ENCODE data around the gene ANKRD60.

ANKRD60 gene

GRCh38 chr20:58208944-58209343, 19.5 kb downstream of the ANKRD60 start:
- no peak overlapping the region for H3K4me3 ChIP-seq (ENCODE audit: extremely low read depth, insufficient read depth, low read length, poor library complexity, severe bottlenecking)
- 77 to 78% methylated on average over 7 to 8 of the region's 8 CpGs for WGBS, 2 experiments (ENCODE audit: insufficient coverage in 2 of 2)

GRCh38 chr20:58205850-58206249, 22.6 kb downstream of the ANKRD60 start:
- H3K4me3 ChIP-seq (ENCODE audit: extremely low read depth, insufficient read depth, low read length, poor library complexity, severe bottlenecking), result no peak overlapping the region
- WGBS, 2 experiments (ENCODE audit: insufficient coverage in 2 of 2), result 93 to 95% methylated on average over 17 to 27 of the region's 31 CpGs
- H3K27ac ChIP-seq (ENCODE audit: low read depth, low read length, severe bottlenecking), result no peak overlapping the region
- no peaks in the 10 kb centered on the region for H3K9me3 ChIP-seq (ENCODE audit: control insufficient read depth, low read length)
- no peaks in the 10 kb centered on the region for H3K4me1 ChIP-seq (ENCODE audit: control insufficient read depth, insufficient read depth, low read length, poor library complexity, severe bottlenecking)
- no peaks in the 10 kb centered on the region for H3K36me3 ChIP-seq (ENCODE audit: control insufficient read depth, insufficient read depth, low read length)

More at GRCh38 chr20:58208944-58209343, 19.5 kb downstream of the ANKRD60 start:
- no peaks in the 10 kb centered on the region for H3K36me3 ChIP-seq (ENCODE audit: control insufficient read depth, insufficient read depth, low read length)
- no peak overlapping the region for H3K27ac ChIP-seq (ENCODE audit: low read depth, low read length, severe bottlenecking)
- no peaks in the 10 kb centered on the region for H3K4me1 ChIP-seq (ENCODE audit: control insufficient read depth, insufficient read depth, low read length, poor library complexity, severe bottlenecking)
- no peaks in the 10 kb centered on the region for H3K9me3 ChIP-seq (ENCODE audit: control insufficient read depth, low read length)

- no peaks in the 10 kb centered on the region for H3K9me3 ChIP-seq (ENCODE audit: control insufficient read depth, low read length)
- H3K36me3 ChIP-seq (ENCODE audit: control insufficient read depth, insufficient read depth, low read length), result no peaks in the 10 kb centered on the region
- no peak overlapping the region for H3K4me3 ChIP-seq (ENCODE audit: extremely low read depth, insufficient read depth, low read length, poor library complexity, severe bottlenecking)
- no peaks in the 10 kb centered on the region for H3K4me1 ChIP-seq (ENCODE audit: control insufficient read depth, insufficient read depth, low read length, poor library complexity, severe bottlenecking)
- no peak overlapping the region for H3K27ac ChIP-seq (ENCODE audit: low read depth, low read length, severe bottlenecking)
Measured at GRCh38 chr20:58202044-58202443, 26.4 kb downstream of the ANKRD60 start.

GRCh38 chr20:58201616-58202015, 26.8 kb downstream of the ANKRD60 start:
- no peak overlapping the region for H3K27ac ChIP-seq (ENCODE audit: low read depth, low read length, severe bottlenecking)
- no peaks in the 10 kb centered on the region for H3K4me1 ChIP-seq (ENCODE audit: control insufficient read depth, insufficient read depth, low read length, poor library complexity, severe bottlenecking)
- no peaks in the 10 kb centered on the region for H3K36me3 ChIP-seq (ENCODE audit: control insufficient read depth, insufficient read depth, low read length)
- WGBS, 2 experiments (ENCODE audit: insufficient coverage in 2 of 2), result 86 to 97% methylated on average over 5 to 7 of the region's 9 CpGs
- no peak overlapping the region for H3K4me3 ChIP-seq (ENCODE audit: extremely low read depth, insufficient read depth, low read length, poor library complexity, severe bottlenecking)
- H3K9me3 ChIP-seq (ENCODE audit: control insufficient read depth, low read length), result no peaks in the 10 kb centered on the region

- Histone ChIP-seq H3K27ac (ENCODE audit: low read depth, low read length, severe bottlenecking) (no peak overlapping the region), H3K4me3 (ENCODE audit: extremely low read depth, insufficient read depth, low read length, poor library complexity, severe bottlenecking) (no peak overlapping the region), H3K4me1 (ENCODE audit: control insufficient read depth, insufficient read depth, low read length, poor library complexity, severe bottlenecking) (no peaks in the 10 kb centered on the region), H3K9me3 (ENCODE audit: control insufficient read depth, low read length) (no peaks in the 10 kb centered on the region), H3K36me3 (ENCODE audit: control insufficient read depth, insufficient read depth, low read length) (no peaks in the 10 kb centered on the region)
- WGBS, 2 experiments (ENCODE audit: insufficient coverage in 2 of 2), result 100% methylated on average over 1 of the region's 4 CpGs; no CpG with 5 or more reads in 1 of the 2 experiments
Measured at GRCh38 chr20:58199469-58199868, 29.0 kb downstream of the ANKRD60 start.

GRCh38 chr20:58198901-58199355, 29.5 kb downstream of the ANKRD60 start:
- Histone ChIP-seq H3K4me3 (ENCODE audit: extremely low read depth, insufficient read depth, low read length, poor library complexity, severe bottlenecking) (no peak overlapping the region), H3K27ac (ENCODE audit: low read depth, low read length, severe bottlenecking) (no peak overlapping the region), H3K9me3 (ENCODE audit: control insufficient read depth, low read length) (no peaks in the 10 kb centered on the region), H3K36me3 (ENCODE audit: control insufficient read depth, insufficient read depth, low read length) (no peaks in the 10 kb centered on the region), H3K4me1 (ENCODE audit: control insufficient read depth, insufficient read depth, low read length, poor library complexity, severe bottlenecking) (no peaks in the 10 kb centered on the region)
- 80 to 81% methylated on average over 8 to 9 of the region's 9 CpGs for WGBS, 2 experiments (ENCODE audit: insufficient coverage in 2 of 2)

GRCh38 chr20:58198384-58198783, 30.1 kb downstream of the ANKRD60 start:
- WGBS, 2 experiments (ENCODE audit: insufficient coverage in 2 of 2), result 85 to 90% methylated on average over 4 of the region's 4 CpGs
- no peaks in the 10 kb centered on the region for H3K36me3 ChIP-seq (ENCODE audit: control insufficient read depth, insufficient read depth, low read length)

GRCh38 chr20:58197185-58197469, 31.3 kb downstream of the ANKRD60 start:
- no peak overlapping the region for H3K4me3 ChIP-seq (ENCODE audit: extremely low read depth, insufficient read depth, low read length, poor library complexity, severe bottlenecking)
- H3K9me3 ChIP-seq (ENCODE audit: control insufficient read depth, low read length), result no peaks in the 10 kb centered on the region
- no peak overlapping the region for H3K27ac ChIP-seq (ENCODE audit: low read depth, low read length, severe bottlenecking)
- 89 to 92% methylated on average over 5 to 6 of the region's 8 CpGs for WGBS, 2 experiments (ENCODE audit: insufficient coverage in 2 of 2)
- H3K4me1 ChIP-seq (ENCODE audit: control insufficient read depth, insufficient read depth, low read length, poor library complexity, severe bottlenecking), result no peaks in the 10 kb centered on the region
- no peaks in the 10 kb centered on the region for H3K36me3 ChIP-seq (ENCODE audit: control insufficient read depth, insufficient read depth, low read length)

More at GRCh38 chr20:58198384-58198783, 30.1 kb downstream of the ANKRD60 start:
- H3K27ac ChIP-seq (ENCODE audit: low read depth, low read length, severe bottlenecking), result no peak overlapping the region
- no peaks in the 10 kb centered on the region for H3K9me3 ChIP-seq (ENCODE audit: control insufficient read depth, low read length)
- no peak overlapping the region for H3K4me3 ChIP-seq (ENCODE audit: extremely low read depth, insufficient read depth, low read length, poor library complexity, severe bottlenecking)
- H3K4me1 ChIP-seq (ENCODE audit: control insufficient read depth, insufficient read depth, low read length, poor library complexity, severe bottlenecking), result no peaks in the 10 kb centered on the region

- Histone ChIP-seq H3K4me3 (ENCODE audit: extremely low read depth, insufficient read depth, low read length, poor library complexity, severe bottlenecking) (no peak overlapping the region), H3K4me1 (ENCODE audit: control insufficient read depth, insufficient read depth, low read length, poor library complexity, severe bottlenecking) (no peaks in the 10 kb centered on the region), H3K36me3 (ENCODE audit: control insufficient read depth, insufficient read depth, low read length) (no peaks in the 10 kb centered on the region), H3K27ac (ENCODE audit: low read depth, low read length, severe bottlenecking) (no peak overlapping the region), H3K9me3 (ENCODE audit: control insufficient read depth, low read length) (no peaks in the 10 kb centered on the region)
- WGBS, 2 experiments (ENCODE audit: insufficient coverage in 2 of 2), result 87 to 91% methylated on average over 11 to 22 of the region's 24 CpGs
Measured at GRCh38 chr20:58196402-58197184, 31.9 kb downstream of the ANKRD60 start.

GRCh38 chr20:58195047-58195446, 33.4 kb downstream of the ANKRD60 start:
- WGBS, 2 experiments (ENCODE audit: insufficient coverage in 2 of 2), result 81 to 94% methylated on average over 3 to 5 of the region's 6 CpGs
- H3K4me3 ChIP-seq (ENCODE audit: extremely low read depth, insufficient read depth, low read length, poor library complexity, severe bottlenecking), result no peak overlapping the region
- H3K27ac ChIP-seq (ENCODE audit: low read depth, low read length, severe bottlenecking), result no peak overlapping the region

GRCh38 chr20:58194175-58194791, 34.2 kb downstream of the ANKRD60 start:
- 82 to 93% methylated on average over 5 to 6 of the region's 7 CpGs for WGBS, 2 experiments (ENCODE audit: insufficient coverage in 2 of 2)
- no peaks in the 10 kb centered on the region for H3K36me3 ChIP-seq (ENCODE audit: control insufficient read depth, insufficient read depth, low read length)
- no peaks in the 10 kb centered on the region for H3K9me3 ChIP-seq (ENCODE audit: control insufficient read depth, low read length)
- no peak overlapping the region for H3K4me3 ChIP-seq (ENCODE audit: extremely low read depth, insufficient read depth, low read length, poor library complexity, severe bottlenecking)
- H3K4me1 ChIP-seq (ENCODE audit: control insufficient read depth, insufficient read depth, low read length, poor library complexity, severe bottlenecking), result no peaks in the 10 kb centered on the region
- H3K27ac ChIP-seq (ENCODE audit: low read depth, low read length, severe bottlenecking), result no peak overlapping the region

More at GRCh38 chr20:58195047-58195446, 33.4 kb downstream of the ANKRD60 start:
- H3K4me1 ChIP-seq (ENCODE audit: control insufficient read depth, insufficient read depth, low read length, poor library complexity, severe bottlenecking), result no peaks in the 10 kb centered on the region
- H3K36me3 ChIP-seq (ENCODE audit: control insufficient read depth, insufficient read depth, low read length), result no peaks in the 10 kb centered on the region
- no peaks in the 10 kb centered on the region for H3K9me3 ChIP-seq (ENCODE audit: control insufficient read depth, low read length)

Measured in mesodermal cell (in vitro differentiated cells).